IPS-20b (cell line): ENCODE results near the gene CCL4.
"Not testable (repeated sequence)": the region's sequence is repeated elsewhere in the genome, so short reads cannot be mapped to it uniquely, and the experiment has no call there.

Source experiments
- H3K27ac ChIP-seq: one replicate; pipeline ENCODE4 v1.5.1; 2013; ENCODE audit warnings: low read length
- H3K27me3 ChIP-seq: 2 replicates; pipeline ENCODE4 v1.6.1; 2013; ENCODE audit warnings: mild to moderate bottlenecking, low read length, inconsistent platforms; ENCODE audit not compliant: insufficient read depth
- H3K36me3 ChIP-seq: 2 replicates; pipeline ENCODE4 v1.6.1; 2013; ENCODE audit warnings: low read depth, mild to moderate bottlenecking, inconsistent platforms, low read length, moderate library complexity; ENCODE audit not compliant: insufficient read depth
- H3K4me1 ChIP-seq: 2 replicates; pipeline ENCODE4 v1.6.1; 2013; ENCODE audit warnings: mild to moderate bottlenecking, control low read depth, inconsistent platforms, low read length, moderate library complexity; ENCODE audit not compliant: insufficient read depth
- H3K4me3 ChIP-seq: 2 replicates; pipeline ENCODE4 v1.5.1; 2013; ENCODE audit warnings: mild to moderate bottlenecking, low read length, inconsistent platforms
- H3K9ac ChIP-seq: 2 replicates; pipeline ENCODE4 v1.6.1; 2013; ENCODE audit warnings: low read depth, mild to moderate bottlenecking, inconsistent platforms, low read length, moderate library complexity
- H3K9me3 ChIP-seq: 2 replicates; pipeline ENCODE4 v1.6.1; 2013; ENCODE audit warnings: mild to moderate bottlenecking, low read depth, low read length, inconsistent platforms; ENCODE audit not compliant: insufficient read depth

CCL4 gene

DNA sequence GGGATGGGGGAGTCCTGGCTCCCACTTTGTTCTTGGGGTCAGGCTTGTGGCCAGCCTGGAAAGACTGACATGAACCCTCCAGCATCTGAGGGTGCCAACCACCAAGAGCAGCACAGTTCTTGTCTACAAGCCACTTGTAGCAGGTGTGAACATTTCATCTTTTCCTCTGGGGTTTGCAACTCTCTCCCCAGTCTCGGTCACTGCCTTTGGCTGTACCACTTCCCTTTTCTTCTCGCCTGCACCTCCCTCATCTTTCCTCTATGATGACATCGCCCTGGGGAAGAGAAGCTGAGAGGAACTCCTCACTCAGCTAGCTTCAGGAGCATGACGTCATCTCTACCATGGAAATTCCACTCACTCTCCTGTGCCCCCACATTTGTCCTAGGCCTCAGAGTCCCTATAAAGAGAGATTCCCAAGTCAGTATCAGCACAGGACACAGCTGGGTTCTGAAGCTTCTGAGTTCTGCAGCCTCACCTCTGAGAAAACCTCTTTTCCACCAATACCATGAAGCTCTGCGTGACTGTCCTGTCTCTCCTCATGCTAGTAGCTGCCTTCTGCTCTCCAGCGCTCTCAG is at the start of gene CCL4:
Gene CCL4, plus strand, starts transcription at position 427 of the 575 bp plus-strand sequence. Its CDS starts 79 bp downstream, at position 506.
- not testable (repeated sequence) for H3K9me3 ChIP-seq, H3K9ac ChIP-seq, H3K4me1 ChIP-seq, H3K27ac ChIP-seq, H3K36me3 ChIP-seq, H3K27me3 ChIP-seq, H3K4me3 ChIP-seq

DNA sequence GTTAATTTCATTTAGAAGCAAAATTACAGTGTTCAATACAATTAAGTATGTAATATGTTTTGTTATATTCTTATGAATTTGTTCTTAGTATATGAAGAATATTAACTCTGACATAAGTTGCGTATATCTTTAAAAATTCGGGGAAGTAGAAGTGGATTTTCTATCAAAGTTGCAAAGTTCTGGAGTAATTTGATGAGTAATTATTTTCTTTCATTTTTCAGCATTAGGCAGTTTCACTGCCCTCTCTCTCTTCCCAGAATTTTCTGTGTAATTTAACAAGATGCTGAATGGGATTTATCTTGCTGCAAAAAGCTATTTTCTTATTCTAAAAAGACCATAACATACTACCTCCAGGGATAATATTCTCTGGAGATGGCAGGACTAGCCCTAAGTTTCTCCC is 48.5 kb upstream of the CCL4 start:
- Histone ChIP-seq H3K4me1 (no peaks in the 10 kb centered on the region), H3K4me3 (no peak overlapping the region), H3K27me3 (no peaks in the 10 kb centered on the region), H3K9me3 (peaks cover 3% of the 10 kb centered on the region; the same call in 1 of the 2 replicates), H3K9ac (no peak overlapping the region), H3K36me3 (no peaks in the 10 kb centered on the region), H3K27ac (no peak overlapping the region)

DNA sequence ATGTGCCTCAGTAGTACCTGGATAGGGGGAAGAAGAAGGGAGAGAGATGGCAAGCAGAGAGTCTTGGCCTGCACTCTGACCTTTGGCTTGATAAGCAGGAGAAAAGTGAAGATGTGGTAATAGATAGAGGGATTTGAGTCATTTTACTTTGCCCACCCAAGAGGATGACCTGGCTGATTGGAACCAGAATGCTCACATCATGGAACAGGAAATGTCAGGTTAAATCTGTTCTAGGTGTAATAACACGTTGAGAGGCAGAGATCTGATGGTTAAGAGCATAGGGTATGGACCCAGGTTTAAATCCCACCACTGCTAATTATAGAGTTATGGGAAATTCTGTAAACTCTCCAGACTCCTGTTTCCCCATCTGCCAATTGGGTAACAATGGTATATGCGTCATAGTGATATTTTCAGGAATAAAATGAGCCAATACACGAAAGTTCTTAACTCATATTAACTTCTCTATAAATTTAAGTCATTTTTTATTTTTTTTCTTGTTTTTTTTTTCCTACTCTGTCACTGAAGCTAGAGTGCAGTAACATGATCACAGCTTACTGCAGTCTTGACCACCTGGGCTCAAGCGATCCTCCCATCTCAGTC is 47.6 kb upstream of the CCL4 start:
- no peaks in the 10 kb centered on the region for H3K4me1 ChIP-seq
- H3K36me3 ChIP-seq = no peaks in the 10 kb centered on the region
- H3K9ac ChIP-seq = no peak overlapping the region
- no peaks in the 10 kb centered on the region for H3K27me3 ChIP-seq
- no peak overlapping the region for H3K4me3 ChIP-seq
- H3K27ac ChIP-seq = no peak overlapping the region
- no peaks in the 10 kb centered on the region for H3K9me3 ChIP-seq

DNA sequence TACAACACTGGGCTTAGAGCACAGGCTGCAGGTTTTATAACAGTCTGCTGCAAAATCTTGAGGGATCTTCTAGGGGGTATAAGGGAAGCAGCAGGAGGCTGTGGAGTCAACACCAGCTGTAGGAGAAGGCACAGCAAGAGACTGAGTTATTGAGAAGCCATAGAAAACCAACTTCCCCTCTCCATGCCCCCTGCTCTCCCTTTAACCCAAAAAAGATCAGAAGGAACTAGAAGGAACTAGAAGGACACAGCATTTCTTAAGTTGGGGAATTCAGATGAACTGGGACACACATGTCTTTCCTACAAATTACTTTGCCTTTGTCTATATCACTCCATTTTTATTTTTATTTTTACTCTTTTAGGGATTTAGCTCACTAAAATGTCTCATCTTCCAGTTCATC is 45.7 kb upstream of the CCL4 start:
- Histone ChIP-seq H3K4me1 (no peaks in the 10 kb centered on the region), H3K27me3 (no peaks in the 10 kb centered on the region), H3K4me3 (no peak overlapping the region), H3K27ac (no peak overlapping the region), H3K9me3 (no peaks in the 10 kb centered on the region), H3K9ac (no peak overlapping the region), H3K36me3 (no peaks in the 10 kb centered on the region)

DNA sequence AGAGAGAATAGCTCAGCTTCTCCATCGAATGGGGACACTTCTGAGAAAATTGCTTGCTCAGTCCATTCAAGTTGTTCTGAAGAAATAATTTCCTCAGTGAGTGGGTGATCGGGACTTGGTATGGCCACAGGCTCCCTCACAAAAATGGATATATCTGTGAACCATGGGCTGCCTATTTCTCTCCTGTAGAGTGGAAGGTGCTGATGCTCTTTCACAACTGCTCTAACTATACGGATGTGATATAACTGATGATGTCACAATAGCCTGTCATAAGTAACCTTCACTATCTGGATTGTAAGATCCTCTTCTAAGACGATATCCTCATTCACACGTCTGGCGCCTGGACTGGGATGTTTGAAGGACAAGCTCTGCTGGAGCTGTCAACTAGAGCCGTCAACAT is 44.2 kb upstream of the CCL4 start:
- H3K4me1 ChIP-seq = no peaks in the 10 kb centered on the region
- no peak overlapping the region for H3K9ac ChIP-seq
- H3K27ac ChIP-seq = no peak overlapping the region
- H3K36me3 ChIP-seq = no peaks in the 10 kb centered on the region
- no peaks in the 10 kb centered on the region for H3K27me3 ChIP-seq
- no peaks in the 10 kb centered on the region for H3K9me3 ChIP-seq
- H3K4me3 ChIP-seq = no peak overlapping the region

DNA sequence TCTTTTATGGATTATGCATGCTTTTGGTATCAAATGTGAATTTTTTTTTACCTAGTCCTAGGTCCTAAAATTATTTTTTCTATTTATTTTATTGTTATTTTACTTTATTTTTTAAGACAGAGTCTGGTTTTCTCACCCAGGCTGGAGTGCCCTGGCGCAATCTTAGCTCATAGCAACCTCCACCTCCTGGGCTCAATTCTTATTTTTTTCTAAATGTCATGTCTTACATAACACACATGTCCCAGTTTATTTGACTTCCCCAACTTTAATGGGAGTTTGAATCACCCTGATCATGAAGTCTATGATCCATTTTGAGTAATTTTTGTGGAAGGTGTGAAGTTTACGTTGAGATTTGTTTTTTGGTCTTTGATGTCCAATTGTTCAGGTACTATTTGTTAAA is 42.8 kb upstream of the CCL4 start:
- Histone ChIP-seq H3K9me3 (no peaks in the 10 kb centered on the region), H3K4me1 (no peaks in the 10 kb centered on the region)

DNA sequence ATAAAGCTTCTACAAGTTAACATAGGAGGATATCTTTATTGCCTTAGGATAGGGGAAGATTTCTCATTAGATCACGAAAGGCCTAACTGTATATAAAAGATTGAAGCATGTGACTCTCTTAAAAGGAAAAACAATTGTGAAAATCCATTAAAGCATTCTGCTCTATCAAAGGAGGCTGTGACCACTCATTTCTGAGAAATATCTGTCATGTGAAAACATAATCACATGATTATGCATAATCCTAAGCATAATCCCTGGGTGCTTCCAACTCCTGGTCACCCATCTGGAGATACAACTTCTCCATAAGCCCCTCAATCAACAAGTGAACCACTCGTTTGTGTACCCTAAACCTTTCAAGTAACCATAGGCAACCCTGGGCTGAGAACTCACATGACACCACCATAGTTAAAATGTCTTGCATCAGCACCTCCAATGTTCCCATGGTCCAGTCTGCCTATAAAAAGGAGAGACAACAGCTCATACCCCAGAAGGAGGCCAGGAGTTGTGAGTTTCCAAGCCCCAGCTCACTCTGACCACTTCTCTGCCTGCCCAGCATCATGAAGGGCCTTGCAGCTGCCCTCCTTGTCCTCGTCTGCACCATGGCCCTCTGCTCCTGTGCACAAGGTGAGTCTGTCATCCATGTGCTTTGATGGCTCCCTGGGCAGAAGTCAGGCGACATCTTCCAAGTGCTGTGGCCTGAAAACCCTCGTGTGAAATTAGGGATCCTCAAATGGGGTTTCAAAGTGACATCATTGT is 39.7 kb upstream of the CCL4 start, which contains the start of gene CCL18:
Gene CCL18, plus strand, starts transcription at position 487 of the 756 bp plus-strand sequence. Its CDS starts 71 bp downstream, at position 558.
- Histone ChIP-seq H3K27ac (no peak within 1 kb of the TSS), H3K27me3 (no peaks in the 10 kb centered on the region), H3K9me3 (no peaks in the 10 kb centered on the region), H3K4me3 (no peak within 1 kb of the TSS), H3K4me1 (no peaks in the 10 kb centered on the region), H3K9ac (no peak within 1 kb of the TSS), H3K36me3 (no peaks in the 10 kb centered on the region)

More for the DNA sequence above, 42.8 kb upstream of the CCL4 start:
- Histone ChIP-seq H3K27me3 (no peaks in the 10 kb centered on the region), H3K27ac (no peak overlapping the region), H3K9ac (no peak overlapping the region), H3K4me3 (no peak overlapping the region), H3K36me3 (no peaks in the 10 kb centered on the region)

DNA sequence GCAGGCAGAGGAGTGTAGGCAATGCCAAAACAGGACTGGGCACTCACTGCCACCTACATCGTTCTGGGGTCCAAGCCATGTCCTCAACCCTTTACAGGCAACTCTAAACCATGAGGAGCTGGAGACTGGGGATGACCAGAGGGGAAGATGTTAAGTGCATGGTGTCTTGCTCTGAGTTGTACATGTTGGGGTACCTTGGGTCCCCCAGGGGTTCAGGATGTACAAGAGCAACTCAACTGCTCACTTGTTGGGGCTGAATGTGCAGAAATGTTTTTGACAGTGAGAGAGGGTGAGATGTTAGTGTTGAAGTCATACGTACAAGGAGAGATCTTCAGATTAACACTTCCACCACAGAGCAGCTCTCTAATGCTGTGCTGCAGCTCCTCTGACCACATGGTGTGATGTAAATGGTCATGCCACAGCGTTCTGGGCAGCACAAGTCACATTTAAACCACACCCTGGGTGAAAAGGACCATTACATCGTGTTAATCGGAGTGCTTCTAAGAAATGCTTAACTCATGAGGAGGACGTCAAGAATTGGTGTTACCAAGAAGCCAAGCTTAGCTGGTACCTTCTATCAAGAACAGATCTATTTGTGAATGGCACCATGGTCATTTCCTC is 37.2 kb upstream of the CCL4 start:
- no peak overlapping the region for H3K9ac ChIP-seq
- H3K27ac ChIP-seq = no peak overlapping the region
- no peaks in the 10 kb centered on the region for H3K27me3 ChIP-seq
- no peaks in the 10 kb centered on the region for H3K4me1 ChIP-seq
- no peaks in the 10 kb centered on the region for H3K36me3 ChIP-seq
- H3K4me3 ChIP-seq = no peak overlapping the region
- H3K9me3 ChIP-seq = no peaks in the 10 kb centered on the region

DNA sequence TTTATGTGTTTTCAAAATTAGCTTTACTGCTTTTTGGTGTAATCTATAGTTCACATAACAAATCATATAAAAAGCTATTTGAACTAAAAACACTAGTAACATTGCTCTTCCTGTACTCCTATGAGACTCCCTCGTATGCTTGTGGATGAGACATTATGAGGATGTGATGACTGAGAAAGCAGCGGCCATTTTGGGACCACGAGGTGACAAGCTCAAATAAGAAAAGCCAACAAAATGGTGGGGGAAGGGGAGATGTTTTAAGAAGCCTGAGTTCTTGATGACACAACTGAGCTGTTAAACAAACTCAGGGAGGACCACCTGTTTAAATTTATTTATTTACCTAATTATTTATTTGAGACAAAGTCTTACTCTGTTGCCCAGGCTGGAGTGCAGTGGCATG is 35.1 kb upstream of the CCL4 start:
- no peak overlapping the region for H3K9ac ChIP-seq
- no peaks in the 10 kb centered on the region for H3K27me3 ChIP-seq
- H3K9me3 ChIP-seq = no peaks in the 10 kb centered on the region
- no peak overlapping the region for H3K4me3 ChIP-seq
- no peak overlapping the region for H3K27ac ChIP-seq
- H3K36me3 ChIP-seq = no peaks in the 10 kb centered on the region
- H3K4me1 ChIP-seq = no peaks in the 10 kb centered on the region

DNA sequence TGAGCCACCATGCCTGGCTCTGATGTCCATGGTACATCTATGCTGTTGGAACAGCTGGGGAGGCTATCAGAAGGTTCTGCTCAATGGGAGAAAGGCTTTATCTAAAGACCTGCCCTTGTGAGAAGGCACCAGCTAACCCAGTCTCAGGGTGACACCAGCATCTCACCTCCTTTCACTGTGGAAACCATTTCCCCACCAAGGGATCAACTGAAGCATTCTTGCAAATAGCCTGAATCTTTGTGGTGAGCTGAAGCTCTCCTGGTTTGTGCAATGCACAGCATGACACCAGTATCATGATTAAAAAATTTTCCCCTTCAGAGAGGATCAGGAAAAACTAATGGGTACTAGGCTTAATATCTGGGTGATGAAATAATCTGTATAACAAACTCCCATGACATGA is 34.5 kb upstream of the CCL4 start:
- Histone ChIP-seq H3K4me3 (no peak overlapping the region), H3K27me3 (no peaks in the 10 kb centered on the region), H3K9ac (no peak overlapping the region), H3K4me1 (no peaks in the 10 kb centered on the region), H3K9me3 (no peaks in the 10 kb centered on the region), H3K36me3 (no peaks in the 10 kb centered on the region), H3K27ac (no peak overlapping the region)

DNA sequence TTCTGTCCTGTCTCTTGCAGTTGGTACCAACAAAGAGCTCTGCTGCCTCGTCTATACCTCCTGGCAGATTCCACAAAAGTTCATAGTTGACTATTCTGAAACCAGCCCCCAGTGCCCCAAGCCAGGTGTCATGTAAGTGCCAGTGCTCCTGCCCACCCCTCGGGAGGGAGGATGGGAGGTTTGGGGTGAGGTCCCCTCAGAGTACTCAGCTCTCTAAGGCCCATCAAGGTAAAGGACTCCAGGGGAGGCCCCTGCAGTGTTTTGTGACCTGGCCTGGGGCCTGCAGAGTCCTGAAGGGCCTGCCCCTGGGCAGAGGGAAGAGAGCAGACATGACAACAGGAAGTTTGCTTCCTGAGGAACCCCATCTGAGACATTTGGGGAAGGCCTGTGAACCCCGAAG is 33.2 kb upstream of the CCL4 start:
- Histone ChIP-seq H3K27ac (no peak overlapping the region), H3K9ac (no peak overlapping the region), H3K9me3 (no peaks in the 10 kb centered on the region), H3K27me3 (no peaks in the 10 kb centered on the region), H3K4me1 (no peaks in the 10 kb centered on the region), H3K36me3 (no peaks in the 10 kb centered on the region), H3K4me3 (no peak overlapping the region)

DNA sequence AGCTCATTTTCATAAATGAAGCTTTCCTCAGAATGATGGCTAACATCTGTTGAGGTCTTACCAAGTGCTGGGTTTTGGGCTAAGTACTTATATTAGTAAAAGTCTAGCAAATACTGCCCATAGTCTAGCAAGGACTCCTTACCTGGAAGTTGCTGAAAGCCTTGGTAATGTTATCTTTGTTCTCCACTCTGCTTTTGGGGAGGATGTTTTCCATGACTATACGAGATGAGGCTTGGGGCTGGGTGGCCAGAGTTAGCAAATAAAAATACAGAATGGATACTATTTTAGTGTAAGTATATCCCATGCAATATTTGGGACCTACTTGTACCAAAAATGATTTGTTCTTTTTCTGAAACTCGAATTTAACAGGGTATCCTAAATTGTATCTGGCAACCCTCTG is 31.9 kb upstream of the CCL4 start:
- H3K4me3 ChIP-seq = no peak overlapping the region
- no peaks in the 10 kb centered on the region for H3K27me3 ChIP-seq
- no peaks in the 10 kb centered on the region for H3K4me1 ChIP-seq
- no peak overlapping the region for H3K27ac ChIP-seq
- H3K9ac ChIP-seq = no peak overlapping the region
- H3K9me3 ChIP-seq = no peaks in the 10 kb centered on the region
- H3K36me3 ChIP-seq = no peaks in the 10 kb centered on the region
